GM18520 (cell line): ENCODE measurements around the gene TPK1.
A peak's percentile ranks its signal among the peaks of the same experiment; 100 is the strongest.
"Not testable (repeated sequence)": the region's sequence is repeated elsewhere in the genome, so short reads cannot be mapped to it uniquely, and the experiment has no call there.

Experiments
- ATAC-seq: cut with Tn5 transposase; IDR thresholded peaks from one replicate; pipeline ENCODE4 v1.9.1; 2021; ENCODE audit not compliant: unreplicated experiment

TPK1 gene

GRCh38 chr7:144726840-144727239 is 109.0 kb downstream of the TPK1 start:
- ATAC-seq = not testable (repeated sequence)

GRCh38 chr7:144725070-144725469 is 110.8 kb downstream of the TPK1 start:
- peak; percentile 97 for ATAC-seq

GRCh38 chr7:144723301-144723700 is 112.6 kb downstream of the TPK1 start:
- no peak for ATAC-seq

- no peak for ATAC-seq
Measured at GRCh38 chr7:144720710-144721109, 115.1 kb downstream of the TPK1 start.

- ATAC-seq = no peak
Measured at GRCh38 chr7:144720149-144720548, 115.7 kb downstream of the TPK1 start.

GRCh38 chr7:144717720-144718119 is 118.1 kb downstream of the TPK1 start:
- ATAC-seq = no peak

GRCh38 chr7:144713850-144714249 is 122.0 kb downstream of the TPK1 start:
- ATAC-seq = no peak

- no peak for ATAC-seq
Measured at GRCh38 chr7:144710791-144711190, 125.1 kb downstream of the TPK1 start.

GRCh38 chr7:144709066-144709465 is 126.8 kb downstream of the TPK1 start:
- ATAC-seq = no peak

- peak; percentile 84 for ATAC-seq
Measured at GRCh38 chr7:144691240-144691639, 144.6 kb downstream of the TPK1 start.

- no peak for ATAC-seq
Measured at GRCh38 chr7:144682581-144683280, 153.1 kb downstream of the TPK1 start.

- ATAC-seq = no peak
Measured at GRCh38 chr7:144676492-144676891, 159.4 kb downstream of the TPK1 start.

GRCh38 chr7:144674550-144674949 is 161.3 kb downstream of the TPK1 start:
- no peak for ATAC-seq

GRCh38 chr7:144672869-144673268 is 163.0 kb downstream of the TPK1 start:
- no peak for ATAC-seq

- no peak for ATAC-seq
Measured at GRCh38 chr7:144671429-144671828, 164.4 kb downstream of the TPK1 start.

GRCh38 chr7:144670218-144670617 is 165.6 kb downstream of the TPK1 start:
- no peak for ATAC-seq

GRCh38 chr7:144668503-144668902 is 167.3 kb downstream of the TPK1 start:
- no peak for ATAC-seq

GRCh38 chr7:144665689-144666381 is 170.0 kb downstream of the TPK1 start:
- no peak for ATAC-seq

- no peak for ATAC-seq
Measured at GRCh38 chr7:144659211-144659610, 176.6 kb downstream of the TPK1 start.

GRCh38 chr7:144656965-144657517 is 178.8 kb downstream of the TPK1 start:
- no peak for ATAC-seq

- no peak for ATAC-seq
Measured at GRCh38 chr7:144653449-144653848, 182.4 kb downstream of the TPK1 start.

GRCh38 chr7:144650439-144650838 is 185.4 kb downstream of the TPK1 start:
- ATAC-seq = no peak
